Right lobe of liver (tissue), 6 donors: ENCODE results near the gene LCOR. TPM values are rescaled to one million over a fixed set of nuclear protein-coding genes. Genes with fewer than 3 reads are reported as not detected.
"Not testable (repeated sequence)": the region's sequence is repeated elsewhere in the genome, so short reads cannot be mapped to it uniquely, and the experiment has no call there.

Experiments
- ATAC-seq, 4 donors: fragments of 200-7000 bp; cut with Tn5 transposase; one replicate each; pipeline ENCODE4 v1.9.1; 2020; ENCODE audit warnings: mild to moderate bottlenecking in 4 of 4, moderate library complexity in 4 of 4
- DNase-seq, 3 donors: peaks; one replicate each; pipeline ENCODE4 v3.0.0-alpha.2; 2020
- H3K27ac ChIP-seq, 3 donors: fragments of 200-600 bp; one replicate each; pipeline ENCODE4 v1.8.0; 2022
- H3K27me3 ChIP-seq, 2 donors: fragments of 200-600 bp; one replicate each; pipeline ENCODE4 v1.8.0; 2022
- H3K36me3 ChIP-seq, 4 donors: fragments of 200-600 bp; sonication (generic) in 1 of 4; one replicate each; pipeline versions ENCODE4 v1.5.1 to v1.8.0; 2017 to 2022; ENCODE audit warnings: control low read depth in 1 of 4
- H3K4me1 ChIP-seq, 4 donors: fragments of 200-600 bp; sonication (generic) in 1 of 4; one replicate each; pipeline versions ENCODE4 v1.5.1 to v1.8.0; 2017 to 2022; ENCODE audit warnings: control low read depth in 1 of 4
- H3K4me3 ChIP-seq, 3 donors: fragments of 200-600 bp; one replicate each; pipeline ENCODE4 v1.8.0; 2022
- H3K9me3 ChIP-seq, 4 donors: fragments of 200-600 bp; sonication (generic) in 1 of 4; one replicate each; pipeline versions ENCODE4 v1.5.1 to v1.8.0; 2017 to 2022; ENCODE audit warnings: control low read depth in 1 of 4
- CTCF ChIP-seq, 4 donors: fragments of 200-600 bp in 3 of 4; fragments of 450-650 bp in 1 of 4; IDR thresholded peaks; one replicate each; pipeline versions ENCODE4 v1.5.1 to v1.8.0; 2016 to 2022; ENCODE audit warnings: antibody characterized with exemption in 4 of 4, mild to moderate bottlenecking in 2 of 4
- POLR2A ChIP-seq: fragments of 450-650 bp; IDR thresholded peaks from one replicate; pipeline ENCODE4 v1.6.1; 2017; ENCODE audit warnings: antibody characterized with exemption, mild to moderate bottlenecking
- WGBS: methylation state at CpG from one replicate; pipeline ENCODE4 v1.1.6; 2018; ENCODE audit warnings: low coverage, low lambda C conversion rate; ENCODE audit not compliant: insufficient coverage; ENCODE audit errors: missing lambda C conversion rate; 5-methylcytosine and 5-hydroxymethylcytosine counted together
- intact Hi-C, 2 donors: fragments of 100-400 bp; cut with DNase I; formaldehyde crosslinking; loops; one replicate each; pipeline versions ENCODE4 v1.11.2 to v1.14.1; 2022
- total RNA-seq, 6 experiments: library from RNA; depleted of rRNA in 2 of 6; stranded (reverse); fragments of >200 nt in 2 of 6; fragmentation: NEBNext Ultra II Directional in 3 of 6; extraction: Animal tissue kit (Norgen Biotek cat#: 25700) in 3 of 6; gene quantifications; one replicate each; pipeline versions ENCODE4 v1.1.0 to v1.2.4, GENCODE V29; 2016 to 2023
- donor health status: DM: no; HTN: yes; CAD: no.
- donor health status: DM: no; HTN: no; CAD: no.
- donor health status: DM: no; HTN: no; CAD: no.
- donor health status: DM: no; HTN: yes; CAD: no.
- donor health status: DM: no; HTN: yes; CAD: no.

LCOR gene
- total RNA-seq, 6 experiments from 2014 or later = 8.6 to 16.3 (median 12.9) TPM

GRCh38 chr10:96935148-96935547, 103.0 kb downstream of the LCOR start:
- no peaks in the 10 kb centered on the region for H3K9me3 ChIP-seq
- H3K36me3 ChIP-seq = no peaks in the 10 kb centered on the region
- intact Hi-C loops = no loop called here
- TF ChIP-seq POLR2A = no peak
- no peak overlapping the region for H3K4me3 ChIP-seq
- 100% methylated on average over 1 of the region's 5 CpGs for WGBS
- no peak overlapping the region for H3K27ac ChIP-seq
- H3K4me1 ChIP-seq = no peaks in the 10 kb centered on the region
- no peaks in the 10 kb centered on the region for H3K27me3 ChIP-seq
- DNase-seq (no peak), ATAC-seq (no peak)

GRCh38 chr10:96935810-96936209, 103.7 kb downstream of the LCOR start:
- TF ChIP-seq POLR2A (no peak), CTCF (IDR thresholded peaks at IDR 0.05) (no peak)
- Histone ChIP-seq H3K27me3 (no peaks in the 10 kb centered on the region), H3K36me3 (no peaks in the 10 kb centered on the region), H3K9me3 (no peaks in the 10 kb centered on the region), H3K4me3 (no peak overlapping the region), H3K27ac (no peak overlapping the region), H3K4me1 (no peaks in the 10 kb centered on the region)
- 87% methylated on average over 3 of the region's 5 CpGs for WGBS
- no peak for DNase-seq
- no peak for ATAC-seq
- intact Hi-C loops = no loop called here

GRCh38 chr10:96943161-96943560, 111.1 kb downstream of the LCOR start:
- intact Hi-C loops, H3K4me1 ChIP-seq, DNase-seq, H3K27me3 ChIP-seq, ATAC-seq, H3K27ac ChIP-seq, H3K36me3 ChIP-seq, H3K9me3 ChIP-seq, H3K4me3 ChIP-seq: not testable (repeated sequence)
- 86% methylated on average over 2 of the region's 8 CpGs for WGBS

- intact Hi-C loops = no loop called here
- 95% methylated on average over 5 of the region's 5 CpGs for WGBS
- no peak for ATAC-seq
These were observed 114.9 kb downstream of the LCOR start for GRCh38 chr10:96947036-96947435.

GRCh38 chr10:96949039-96949683, 117.1 kb downstream of the LCOR start:
- H3K4me3 ChIP-seq = no peak overlapping the region
- H3K36me3 ChIP-seq = peaks cover 0 to 8% (median 2%) of the 10 kb centered on the region in 4 donors
- no peak for DNase-seq
- TF ChIP-seq CTCF (IDR thresholded peaks at IDR 0.05) = no peak
- no peak for TF ChIP-seq POLR2A
- no peak overlapping the region for H3K27ac ChIP-seq
- intact Hi-C loops = no loop called here
- ATAC-seq = no peak
- no peaks in the 10 kb centered on the region for H3K4me1 ChIP-seq
- no peaks in the 10 kb centered on the region for H3K9me3 ChIP-seq
- 87% methylated on average over 5 of the region's 5 CpGs for WGBS
- no peaks in the 10 kb centered on the region for H3K27me3 ChIP-seq

More at GRCh38 chr10:96947036-96947435, 114.9 kb downstream of the LCOR start:
- H3K9me3 ChIP-seq = no peaks in the 10 kb centered on the region
- no peak for TF ChIP-seq POLR2A
- no peak for TF ChIP-seq CTCF (IDR thresholded peaks at IDR 0.05)
- no peak overlapping the region for H3K4me3 ChIP-seq
- peaks cover 0 to 5% (median 2%) of the 10 kb centered on the region in 4 donors for H3K36me3 ChIP-seq
- H3K27ac ChIP-seq = no peak overlapping the region
- H3K4me1 ChIP-seq = no peaks in the 10 kb centered on the region
- DNase-seq = no peak
- no peaks in the 10 kb centered on the region for H3K27me3 ChIP-seq
